8988T (cell line): ENCODE data around the gene MT1A.
"Not testable (repeated sequence)": the region's sequence is repeated elsewhere in the genome, so short reads cannot be mapped to it uniquely, and the experiment has no call there.

Experiments used
- DNase-seq: peaks from one replicate; pipeline ENCODE4 v3.0.0; 2011

Gene MT1A

DNA sequence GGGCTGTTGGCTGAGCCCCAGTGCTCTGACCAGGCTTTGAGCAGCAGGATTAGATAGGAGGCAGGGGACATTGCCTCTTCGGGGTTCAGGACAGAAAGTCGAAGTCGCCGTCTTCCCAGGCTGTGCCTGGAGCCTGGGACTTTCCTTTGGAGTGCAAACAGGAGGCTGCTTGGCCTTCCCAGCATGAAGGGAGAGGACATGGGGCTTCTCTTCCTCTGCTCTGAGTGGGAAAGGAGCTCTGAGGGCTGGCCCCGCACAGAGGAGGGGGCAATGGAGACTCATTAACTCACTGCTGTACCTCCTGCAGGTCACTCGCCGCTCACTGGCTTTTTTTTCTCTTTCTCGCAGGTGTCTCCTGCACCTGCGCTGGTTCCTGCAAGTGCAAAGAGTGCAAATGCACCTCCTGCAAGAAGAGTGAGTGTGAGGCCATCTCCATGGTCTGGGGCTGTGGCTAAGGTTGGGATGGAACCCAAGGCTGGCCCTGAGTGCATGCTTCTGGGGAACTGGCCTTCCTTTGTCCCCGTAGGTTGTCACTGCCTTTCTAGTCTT is 19.9 kb downstream of the MT1A start:
- no peak for DNase-seq

DNA sequence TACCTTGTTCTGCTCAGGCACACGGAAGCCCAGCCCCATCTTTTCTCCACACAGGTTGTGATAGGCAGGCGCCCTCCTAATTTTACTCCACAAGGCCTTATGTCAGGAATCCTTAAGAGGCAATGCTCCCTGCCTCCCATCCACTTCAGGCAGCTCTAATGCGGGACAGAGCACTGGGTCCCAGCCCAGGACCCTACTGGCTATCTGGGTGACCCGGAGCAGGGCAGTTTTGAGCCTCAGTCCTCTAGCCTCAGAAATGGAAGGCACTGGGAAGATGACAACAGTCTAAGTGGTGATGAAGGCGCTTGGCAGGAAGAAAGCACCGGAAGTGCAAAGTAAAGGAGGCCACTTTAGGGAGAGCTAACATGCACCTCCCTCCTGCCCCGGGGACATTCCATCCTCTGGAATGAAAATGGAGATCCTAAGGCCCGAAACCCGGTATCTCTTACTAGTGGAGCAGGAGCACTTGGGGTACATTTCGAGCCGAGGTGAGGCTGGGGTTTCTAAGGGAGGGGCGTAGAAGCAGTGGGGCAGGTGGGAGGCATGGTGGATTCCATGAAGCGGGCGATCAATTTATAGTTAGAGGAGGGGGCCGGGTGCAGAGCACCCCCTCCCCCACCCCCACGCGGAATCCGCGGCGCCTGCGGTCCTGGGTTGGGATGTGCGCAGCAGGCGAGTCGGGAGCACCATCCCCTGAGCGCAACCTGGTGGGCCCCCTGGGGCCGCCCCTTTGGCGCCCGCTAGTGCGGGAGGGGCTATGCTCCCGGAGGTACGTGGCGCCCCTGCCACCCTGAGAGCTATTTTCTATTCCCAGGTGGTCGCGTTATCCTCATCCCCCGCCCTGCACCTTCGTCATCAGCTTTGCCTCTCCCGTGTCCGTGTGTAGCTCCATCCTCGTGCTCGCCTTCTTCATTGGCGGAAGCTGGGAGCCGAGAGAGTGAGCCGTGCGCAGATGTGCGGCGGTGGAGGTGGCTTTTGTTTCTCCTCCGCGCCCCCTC is 24.2 kb downstream of the MT1A start:
- DNase-seq = no peak

GRCh38 chr16:56664506-56664905 is 26.0 kb downstream of the MT1A start:
- DNase-seq = no peak

DNA sequence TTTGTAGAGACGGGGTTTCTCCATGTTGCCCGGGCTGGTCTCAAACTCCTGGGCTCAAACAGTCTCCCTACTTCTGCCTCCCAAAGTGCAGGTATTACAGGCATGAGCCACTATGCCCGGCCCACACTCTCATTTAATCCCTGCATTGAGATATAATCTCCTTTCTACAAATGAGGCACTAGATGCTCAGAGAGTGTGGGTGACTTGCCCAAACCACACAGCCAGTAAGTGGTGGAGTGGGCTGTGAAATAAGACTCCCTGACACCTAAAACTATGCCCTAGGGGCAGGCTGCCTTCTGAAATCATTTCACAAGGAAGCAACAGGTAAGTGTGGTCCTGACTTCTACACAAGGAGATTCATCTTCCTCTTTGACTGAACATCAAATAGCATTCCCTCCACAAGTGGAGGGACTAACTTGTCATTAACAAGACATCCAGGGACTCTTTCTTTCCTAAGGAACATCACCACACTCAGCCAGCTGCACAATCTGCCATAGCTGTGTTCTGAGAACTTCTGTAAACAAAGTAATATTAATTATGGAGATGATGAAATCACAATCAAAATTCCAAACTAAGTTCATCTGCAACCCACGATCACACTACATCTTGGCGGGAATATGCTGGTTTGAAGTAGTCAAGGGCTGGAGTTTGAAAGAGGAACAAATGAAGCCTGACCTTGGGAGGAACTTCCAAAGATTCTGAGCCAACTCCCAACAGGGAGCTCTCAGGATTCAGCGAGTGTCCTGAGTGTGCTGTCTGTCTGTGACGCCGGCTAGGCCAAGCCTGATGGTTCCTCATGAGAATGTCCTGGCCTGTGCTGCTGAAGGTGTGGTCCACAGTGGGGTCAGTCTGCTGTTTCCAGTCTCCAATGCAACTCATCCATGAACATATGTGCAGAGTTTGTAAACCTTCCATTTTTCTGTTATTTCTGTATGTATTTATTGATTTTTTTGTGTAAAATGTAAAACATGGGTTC is 27.1 kb downstream of the MT1A start:
- not testable (repeated sequence) for DNase-seq

DNA sequence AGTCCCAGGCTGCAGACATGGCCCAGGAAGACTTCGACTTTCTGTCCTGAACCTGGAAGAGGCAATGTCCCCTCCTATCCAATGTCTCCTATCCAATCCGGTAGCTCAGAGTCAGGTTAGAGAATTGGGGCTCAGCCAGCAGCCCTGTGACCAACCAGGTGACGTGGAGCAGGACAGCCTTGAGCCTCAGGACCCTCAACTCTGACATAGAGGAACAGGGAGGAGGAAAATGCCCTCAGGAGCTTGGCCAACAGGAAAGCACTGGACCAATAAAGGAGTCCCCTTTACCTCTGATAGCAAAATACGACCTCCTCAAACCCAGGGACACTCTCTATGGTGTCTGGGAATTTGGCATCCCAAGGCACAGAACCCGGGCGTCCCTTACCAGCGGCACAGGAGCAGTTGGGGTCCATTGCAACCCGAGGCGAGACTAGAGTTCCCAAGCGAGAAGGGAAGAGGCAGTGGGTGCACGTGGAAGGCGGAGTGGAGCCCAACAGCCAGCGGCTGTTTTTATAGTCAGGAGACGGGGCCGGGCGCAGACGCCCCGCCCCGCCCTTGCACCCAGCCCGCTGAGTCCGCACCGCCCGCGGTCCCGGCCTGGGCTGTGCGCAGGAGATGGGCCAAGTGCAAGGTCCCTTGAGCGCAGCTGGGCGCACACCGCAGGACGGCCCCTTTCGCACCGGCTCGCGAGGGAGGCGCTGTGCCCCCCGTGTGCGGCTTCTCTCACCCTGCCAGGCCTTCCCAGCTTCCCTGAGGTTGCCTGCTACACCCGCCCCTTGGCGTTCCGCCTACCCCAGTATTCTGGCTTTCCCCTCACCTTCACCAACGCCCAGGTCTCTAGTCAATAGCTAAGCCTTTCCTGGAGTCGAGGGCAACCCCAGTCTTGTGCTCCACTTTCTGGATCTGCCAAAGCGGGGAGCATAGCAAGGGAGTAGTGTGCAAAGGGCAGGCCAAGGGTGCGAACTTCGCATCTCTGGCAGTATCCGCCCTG is 29.4 kb downstream of the MT1A start, which contains the start of gene MT1G:
TSS of gene MT1G (minus strand) at position 485 of the 991 bp plus-strand sequence. CDS start at position 413, 72 bp downstream.
- no peak for DNase-seq

DNA sequence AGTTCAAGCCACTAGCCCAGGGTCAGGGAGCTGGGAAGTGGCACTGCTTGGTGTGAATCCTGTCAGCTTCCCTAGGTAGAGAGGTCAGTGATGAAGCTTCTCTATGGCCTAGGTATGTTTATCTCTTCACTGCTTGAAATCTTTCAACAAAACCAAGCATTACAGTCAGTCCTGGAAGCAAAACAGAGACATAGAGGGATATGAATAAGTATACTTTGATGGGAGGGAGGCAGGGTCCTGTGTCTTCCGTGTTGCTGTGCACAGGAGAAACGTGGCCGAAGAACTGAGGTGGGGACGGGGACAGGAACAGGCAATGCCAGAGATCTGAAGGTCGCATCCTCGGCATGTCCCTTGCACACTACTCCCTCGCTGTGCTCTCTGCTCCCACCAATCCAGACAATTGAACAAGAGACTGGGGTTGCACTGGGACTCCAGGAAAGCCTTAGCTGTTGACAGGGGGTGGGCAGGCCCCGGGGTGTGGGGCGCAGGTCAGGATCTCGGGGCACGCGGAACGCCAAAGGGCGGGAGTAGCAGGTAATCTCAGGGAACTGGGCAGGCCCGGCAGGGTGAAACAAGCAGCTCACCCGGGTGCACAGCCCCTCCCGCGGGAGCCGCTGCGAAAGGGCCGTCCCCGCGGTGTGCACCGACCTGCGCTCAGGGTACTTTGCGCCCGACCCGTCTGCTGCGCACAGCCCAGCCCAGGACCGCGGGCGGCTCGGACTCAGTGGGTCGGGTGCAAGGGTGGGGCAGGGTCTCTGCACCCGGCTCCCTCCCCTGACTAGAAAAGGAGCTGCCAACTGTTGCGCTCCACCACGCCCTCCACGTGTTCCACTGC is 30.8 kb downstream of the MT1A start, which contains the start of gene MT1H:
TSS of gene MT1H (plus strand) at position 810 of the 835 bp plus-strand sequence. CDS start 71 bp downstream, outside the sequence.
- no peak for DNase-seq

DNA sequence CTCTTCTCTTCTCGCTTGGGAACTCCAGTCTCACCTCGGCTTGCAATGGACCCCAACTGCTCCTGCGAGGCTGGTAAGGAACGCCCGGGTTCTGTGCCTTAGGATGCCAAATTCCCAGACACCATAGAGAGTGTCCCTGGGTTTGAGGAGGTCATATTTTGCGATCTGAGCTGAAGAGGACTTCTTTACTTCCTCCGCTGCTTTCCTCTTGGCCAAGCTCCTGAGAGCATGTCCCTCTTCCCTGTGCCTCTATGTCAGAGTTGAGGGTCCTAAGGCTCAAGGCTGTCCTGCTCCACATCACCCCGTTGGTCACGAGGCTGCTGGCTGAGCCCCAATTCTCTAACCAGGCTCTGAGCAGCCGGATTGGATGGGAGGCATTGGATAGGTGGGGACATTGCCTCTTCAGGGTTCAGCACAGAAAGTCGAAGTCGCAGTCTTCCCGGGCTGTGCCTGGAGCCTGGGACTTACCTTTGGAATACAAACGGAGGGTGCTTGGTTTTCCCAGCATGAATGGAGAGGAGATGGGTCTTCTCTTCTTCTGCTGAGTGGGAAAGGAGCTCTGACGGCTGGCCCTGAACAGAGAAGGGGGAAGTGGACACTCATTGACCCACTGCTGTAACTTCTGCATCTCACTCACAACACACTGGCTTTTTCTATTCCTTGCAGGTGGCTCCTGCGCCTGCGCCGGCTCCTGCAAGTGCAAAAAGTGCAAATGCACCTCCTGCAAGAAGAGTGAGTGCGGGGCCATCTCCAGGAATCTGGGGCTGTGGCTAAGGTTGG is 31.6 kb downstream of the MT1A start:
- DNase-seq = no peak

GRCh38 chr16:56670620-56670934 is 32.1 kb downstream of the MT1A start:
- DNase-seq = no peak

DNA sequence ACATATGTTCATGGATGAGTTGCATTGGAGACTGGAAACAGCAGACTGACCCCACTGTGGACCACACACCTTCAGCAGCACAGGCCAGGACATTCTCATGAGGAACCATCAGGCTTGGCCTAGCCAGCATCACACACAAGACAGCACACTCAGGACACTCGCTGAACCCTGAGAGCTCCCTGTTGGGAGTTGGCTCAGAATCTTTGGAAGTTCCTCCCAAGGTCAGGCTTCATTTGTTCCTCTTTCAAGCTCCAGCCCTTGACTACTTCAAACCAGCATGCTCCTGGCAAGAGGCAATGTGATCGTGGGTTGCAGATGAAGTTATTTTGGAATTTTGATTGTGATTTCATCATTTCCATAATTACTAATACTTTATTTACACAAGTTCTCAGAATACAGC is 33.2 kb downstream of the MT1A start:
- DNase-seq = not testable (repeated sequence)

DNA sequence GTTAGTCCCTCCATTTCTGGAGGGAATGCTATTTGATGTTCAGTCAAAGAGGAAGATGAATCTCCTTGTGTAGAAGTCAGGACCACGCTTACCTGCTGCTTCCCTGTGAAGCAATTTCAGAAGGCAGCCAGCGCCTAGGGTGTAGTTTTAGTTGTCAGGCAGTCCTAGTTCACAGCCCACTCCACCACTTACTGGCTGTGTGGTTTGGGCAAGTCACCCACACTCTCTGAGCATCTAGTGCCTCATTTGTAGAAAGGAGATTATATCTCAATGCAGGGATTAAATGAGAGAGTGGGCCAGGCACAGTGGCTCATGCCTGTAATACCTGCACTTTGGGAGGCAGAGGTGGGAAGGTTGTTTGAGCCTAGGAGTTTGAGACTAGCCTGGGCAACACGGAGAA is 33.7 kb downstream of the MT1A start:
- DNase-seq = not testable (repeated sequence)

DNA sequence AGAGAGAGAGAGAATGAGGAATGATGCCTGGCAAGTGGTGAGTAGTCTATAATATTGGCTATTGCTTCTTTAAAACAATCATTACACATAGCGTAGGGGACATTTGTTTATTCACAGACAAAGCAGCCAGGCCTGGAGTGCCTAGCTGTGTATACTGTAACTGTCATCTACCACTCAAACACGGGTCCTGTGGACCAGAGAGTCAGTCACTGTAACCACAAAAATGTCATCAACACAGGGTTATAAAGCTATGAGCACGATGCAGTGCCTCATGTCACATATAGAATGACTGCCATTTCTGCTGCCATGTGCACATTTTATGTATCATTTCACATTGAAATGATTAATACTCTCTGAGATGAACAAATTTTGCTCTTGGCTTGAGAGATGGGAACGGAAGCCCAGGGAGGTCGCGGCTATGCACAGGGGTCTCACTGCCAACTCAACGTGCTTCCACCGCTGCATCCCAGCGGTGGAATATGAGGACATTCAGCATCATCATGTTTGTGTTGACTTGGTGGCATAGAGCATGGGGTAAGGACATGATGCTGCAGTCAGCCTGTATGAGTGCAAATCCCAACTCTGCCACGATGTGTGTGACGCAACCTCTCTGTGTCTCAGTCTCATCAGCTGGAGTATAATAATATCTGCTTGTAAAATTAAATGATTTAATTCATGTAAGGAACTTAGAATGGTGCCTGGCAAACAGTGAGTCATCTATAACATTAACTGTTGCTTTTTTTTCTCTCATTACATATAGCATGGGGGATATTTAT is 34.5 kb downstream of the MT1A start:
- no peak for DNase-seq

GRCh38 chr16:56673921-56674320 is 35.5 kb downstream of the MT1A start:
- DNase-seq = no peak

DNA sequence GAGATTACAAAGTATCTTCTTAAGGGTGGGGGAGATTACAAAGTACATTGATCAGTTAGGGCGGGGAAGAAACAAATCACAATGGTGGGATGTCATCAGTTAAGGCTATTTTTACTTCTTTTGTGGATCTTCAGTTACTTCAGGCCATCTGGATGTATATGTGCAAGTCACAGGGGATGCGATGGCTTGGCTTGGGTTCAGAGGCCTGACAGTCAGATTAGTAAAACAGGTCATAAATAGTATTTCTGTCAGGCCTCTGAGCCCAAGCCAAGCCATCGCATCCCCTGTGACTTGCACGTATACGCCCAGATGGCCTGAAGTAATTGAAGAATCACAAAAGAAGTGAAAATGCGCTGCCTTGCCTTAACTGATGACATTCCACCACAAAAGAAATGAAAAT is 36.1 kb downstream of the MT1A start:
- not testable (repeated sequence) for DNase-seq

GRCh38 chr16:56675685-56676210 is 37.3 kb downstream of the MT1A start:
- DNase-seq = no peak

DNA sequence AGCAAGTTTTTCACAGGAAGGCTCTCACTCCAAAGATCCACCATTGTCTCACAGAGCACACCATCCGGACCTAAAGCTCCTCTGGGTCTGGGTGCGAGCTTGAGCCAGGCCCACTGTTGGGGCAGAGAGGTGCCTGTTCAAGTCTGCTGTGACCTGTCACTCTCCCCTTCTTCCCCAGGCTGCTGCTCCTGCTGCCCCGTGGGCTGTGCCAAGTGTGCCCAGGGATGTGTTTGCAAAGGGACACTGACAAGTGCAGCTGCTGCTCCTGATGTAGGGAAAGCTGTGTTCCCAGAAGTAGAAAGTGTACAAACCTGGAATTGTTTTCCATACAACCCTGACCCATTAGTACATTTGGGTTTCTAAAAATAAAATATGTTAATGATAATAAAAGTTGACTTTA is 39.0 kb downstream of the MT1A start:
- no peak for DNase-seq

- no peak for DNase-seq
Measured at GRCh38 chr16:56679078-56679730, 40.7 kb downstream of the MT1A start.

- DNase-seq = no peak
Measured at GRCh38 chr16:56679818-56680217, 41.4 kb downstream of the MT1A start.
